Measurements from ENCODE around the gene CCDC187. TPM values are rescaled to one million over a fixed set of nuclear protein-coding genes. Genes with fewer than 3 reads are reported as not detected.

Gene CCDC187
- total RNA-seq, 1 donor from 2014 or later, result not detected

DNA sequence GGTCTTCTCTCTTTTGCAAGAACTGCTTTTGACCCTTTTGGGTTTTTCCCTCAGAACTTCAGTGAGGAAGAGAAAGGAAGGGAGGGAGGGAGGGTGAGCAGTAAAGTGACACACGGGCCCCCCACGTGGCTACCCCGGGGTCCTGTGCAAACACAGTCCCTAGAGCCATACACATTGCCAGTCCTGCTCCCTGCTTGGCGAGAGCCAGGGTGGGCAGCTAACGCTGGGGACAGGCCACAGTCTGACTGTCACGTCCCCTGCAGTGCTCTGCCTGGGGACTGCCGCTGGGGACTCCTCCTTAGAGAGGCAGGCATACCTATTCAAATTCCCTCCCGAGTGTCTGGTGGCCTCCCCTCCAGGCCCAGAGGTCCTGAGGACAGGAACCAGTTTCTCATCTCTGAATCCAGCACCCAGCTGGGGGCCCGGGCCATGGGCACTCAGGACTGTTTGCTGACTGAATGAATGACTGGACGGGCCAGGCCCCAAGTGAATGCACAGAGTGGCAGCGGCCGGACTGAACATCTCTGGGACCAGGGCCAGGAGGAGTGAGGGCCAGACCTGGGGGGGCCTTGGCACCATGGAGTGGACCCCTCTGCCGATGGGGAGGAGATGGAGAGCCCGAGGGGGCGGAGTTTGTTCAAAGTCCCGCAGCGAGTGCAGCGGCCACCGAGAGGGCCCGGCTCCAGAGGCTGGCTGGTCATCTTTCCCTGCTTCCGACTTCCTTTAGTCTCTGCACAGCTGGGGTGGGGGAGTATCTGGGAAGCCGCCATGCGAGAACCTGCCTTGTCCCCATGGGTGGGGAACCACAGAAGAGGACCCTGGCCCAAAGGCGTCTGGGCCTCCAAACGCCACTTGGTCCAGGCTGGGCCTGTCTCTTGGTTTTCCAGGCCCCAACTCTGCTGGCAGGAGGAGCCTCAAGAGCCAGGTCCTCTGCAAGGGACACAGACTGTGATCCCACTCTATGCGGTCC lies 5.8 kb downstream of the CCDC187 start:
- DNase-seq (ENCODE audit: low read depth, low spot score), result no peak

DNA sequence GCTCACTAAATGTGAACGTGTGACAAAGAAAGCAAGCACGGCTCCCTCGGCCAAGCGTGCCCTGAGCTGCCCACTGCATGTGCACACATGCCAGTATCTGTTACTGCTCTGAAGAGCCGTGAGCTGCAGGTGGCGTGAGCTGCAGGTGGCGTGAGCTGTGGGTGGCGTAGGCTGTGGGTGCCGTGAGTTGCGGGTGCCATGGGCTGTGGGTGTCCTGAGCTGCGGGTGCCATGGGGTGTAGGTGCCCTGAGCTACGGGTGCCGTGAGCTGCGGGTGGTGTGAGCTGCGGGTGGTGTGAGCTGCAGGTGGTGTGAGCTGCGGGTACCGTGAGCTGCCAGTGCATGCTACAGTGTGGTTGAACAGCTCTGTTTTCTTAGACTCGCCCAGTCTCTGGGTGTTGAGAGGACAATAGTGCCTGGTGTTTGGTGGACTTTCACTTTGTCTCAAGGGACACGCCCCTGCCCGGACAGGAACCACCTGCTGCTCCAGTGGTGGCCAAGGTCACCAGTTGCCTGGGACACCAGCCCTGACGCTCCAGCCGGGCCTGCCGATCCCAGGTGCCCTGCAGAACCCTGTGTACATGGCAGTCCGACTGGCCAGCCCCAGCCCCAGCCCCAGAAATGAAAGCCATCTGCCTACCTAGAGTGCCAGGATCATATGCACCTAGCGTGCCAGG lies 6.7 kb downstream of the CCDC187 start:
- DNase-seq (ENCODE audit: low read depth, low spot score), result no peak

DNA sequence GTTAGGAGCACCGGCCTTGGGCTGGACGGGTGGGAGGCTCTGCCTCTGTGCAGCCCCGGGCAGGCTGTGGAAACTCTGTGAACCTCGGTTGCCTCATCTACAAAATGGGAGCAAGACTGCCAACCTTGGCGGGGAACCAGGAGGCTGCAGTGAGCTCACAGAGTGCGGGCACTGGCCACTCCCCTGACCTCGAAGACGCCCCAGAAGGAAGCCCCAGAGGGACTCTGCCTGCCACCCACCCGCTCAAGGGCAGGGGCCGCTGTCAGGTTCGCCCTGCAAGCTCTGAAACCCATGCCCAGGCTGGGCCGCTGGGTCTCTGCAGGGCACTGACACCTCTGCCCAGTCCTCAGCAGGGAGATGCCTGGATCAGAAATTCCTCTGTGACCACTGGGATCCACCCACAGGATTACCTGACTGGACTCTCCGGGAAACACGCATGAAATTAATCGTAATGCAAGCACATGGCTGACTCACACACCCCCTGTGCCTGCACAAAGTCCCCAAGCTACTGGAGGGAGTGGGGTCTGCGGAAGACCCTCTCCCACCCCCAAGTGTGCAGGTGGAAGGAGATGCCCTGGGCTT lies 7.4 kb downstream of the CCDC187 start:
- DNase-seq (ENCODE audit: low read depth, low spot score), result no peak

DNA sequence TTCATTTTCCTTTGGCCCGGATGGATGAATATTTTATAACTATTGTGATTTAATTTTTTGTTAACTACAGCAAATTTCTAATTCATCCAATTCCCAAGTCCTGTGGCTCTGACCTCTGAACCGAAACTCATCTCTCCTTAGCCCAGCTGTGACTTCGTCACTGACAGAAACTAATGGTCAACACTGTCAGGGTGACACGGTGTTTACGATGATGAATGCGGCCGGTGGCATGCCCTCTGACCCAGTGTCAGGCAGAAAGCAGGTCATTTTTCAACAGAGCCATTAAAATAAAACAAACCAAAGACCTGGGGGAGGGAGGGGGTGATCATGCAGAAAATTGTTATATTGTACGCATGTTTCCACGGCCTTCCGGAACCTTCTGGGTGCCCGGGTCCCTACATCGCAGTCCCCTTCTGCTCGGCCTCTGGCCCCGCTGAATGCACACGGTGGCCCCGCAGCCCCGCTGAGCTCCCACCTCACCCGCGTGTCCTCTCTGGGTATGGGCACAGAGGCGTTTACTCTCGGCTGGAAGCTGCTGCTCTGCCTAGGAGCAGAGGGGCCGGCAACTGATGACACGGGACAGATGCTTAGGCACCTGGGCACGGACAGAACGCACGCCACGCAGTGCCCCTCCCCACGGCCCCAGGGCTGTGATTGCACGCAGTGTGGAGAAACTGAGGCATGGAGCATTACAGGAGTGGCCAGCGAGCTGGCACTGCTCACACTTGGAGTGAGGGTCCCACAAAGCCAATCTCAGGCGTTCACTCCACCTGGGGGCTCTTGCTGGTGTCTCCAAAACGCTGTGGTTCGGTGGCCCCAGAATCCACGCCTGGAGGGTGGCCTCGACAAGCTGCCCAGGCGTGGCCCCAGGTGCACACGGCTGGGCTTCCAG lies 8.1 kb downstream of the CCDC187 start:
- no peak for DNase-seq (ENCODE audit: low read depth, low spot score)

DNA sequence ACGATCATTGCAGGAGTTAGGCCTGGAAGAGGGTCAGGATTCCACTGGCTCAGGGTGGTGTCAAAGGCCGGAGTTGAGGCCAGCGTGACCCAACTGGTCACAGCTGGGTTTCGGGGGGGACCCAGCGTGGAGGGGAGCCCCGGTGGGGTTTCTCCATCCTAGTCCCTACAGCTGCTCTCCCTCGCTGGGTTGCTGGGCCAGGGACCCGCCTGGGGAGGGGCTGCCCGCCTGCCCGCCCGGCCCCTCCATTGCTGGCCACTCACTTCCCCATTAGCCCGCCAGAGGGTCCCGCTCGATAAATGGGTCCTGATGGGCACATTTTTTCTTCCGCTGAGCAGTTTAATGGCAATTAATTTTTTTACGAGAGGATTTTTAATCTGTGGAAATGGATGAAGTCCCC lies 8.8 kb downstream of the CCDC187 start:
- no peak for DNase-seq (ENCODE audit: low read depth, low spot score)

DNA sequence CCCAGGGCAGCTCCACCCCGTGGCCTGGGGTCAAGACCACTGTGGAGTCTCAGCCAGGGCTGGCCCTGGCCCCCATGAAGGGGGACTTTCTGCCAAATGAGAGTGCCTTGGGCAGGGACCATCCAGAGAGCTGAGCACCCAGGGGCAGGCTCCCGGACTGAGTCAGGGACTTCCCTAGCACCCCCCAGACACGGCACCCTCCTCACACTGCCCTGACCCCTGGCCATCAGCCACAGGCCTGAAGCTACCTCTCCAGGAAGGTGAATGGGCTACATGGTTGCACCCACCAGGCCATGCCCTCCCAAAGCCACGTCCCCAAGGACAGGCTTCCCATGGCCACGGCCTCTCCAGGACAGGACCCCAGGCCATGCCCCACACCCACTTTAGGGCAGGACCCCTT lies 9.5 kb downstream of the CCDC187 start:
- DNase-seq (ENCODE audit: low read depth, low spot score), result no peak

DNA sequence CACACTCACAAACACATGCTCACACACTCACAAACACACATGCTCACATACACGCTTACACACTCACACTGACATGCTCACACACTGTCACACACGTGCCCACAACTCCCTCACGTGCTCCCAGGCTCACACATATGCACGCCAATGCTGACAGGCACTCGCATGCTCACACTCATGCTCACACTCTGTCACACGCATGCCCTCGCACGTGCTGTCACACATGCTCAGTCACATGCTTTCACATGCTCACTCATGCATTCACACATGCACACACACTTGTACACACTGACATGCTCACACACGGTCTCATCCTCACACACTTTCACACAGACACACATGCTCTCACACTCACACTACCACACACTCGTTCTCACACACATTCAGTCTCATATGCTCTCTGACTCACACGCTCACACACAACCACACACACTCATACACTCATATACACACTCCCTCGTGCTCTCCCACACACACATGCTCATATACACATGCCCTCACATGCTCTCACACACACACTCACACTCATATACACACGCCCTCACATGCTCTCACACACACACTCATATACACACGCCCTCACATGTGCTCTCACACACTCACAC lies 10.3 kb downstream of the CCDC187 start:
- DNase-seq (ENCODE audit: low read depth, low spot score), result no peak

DNA sequence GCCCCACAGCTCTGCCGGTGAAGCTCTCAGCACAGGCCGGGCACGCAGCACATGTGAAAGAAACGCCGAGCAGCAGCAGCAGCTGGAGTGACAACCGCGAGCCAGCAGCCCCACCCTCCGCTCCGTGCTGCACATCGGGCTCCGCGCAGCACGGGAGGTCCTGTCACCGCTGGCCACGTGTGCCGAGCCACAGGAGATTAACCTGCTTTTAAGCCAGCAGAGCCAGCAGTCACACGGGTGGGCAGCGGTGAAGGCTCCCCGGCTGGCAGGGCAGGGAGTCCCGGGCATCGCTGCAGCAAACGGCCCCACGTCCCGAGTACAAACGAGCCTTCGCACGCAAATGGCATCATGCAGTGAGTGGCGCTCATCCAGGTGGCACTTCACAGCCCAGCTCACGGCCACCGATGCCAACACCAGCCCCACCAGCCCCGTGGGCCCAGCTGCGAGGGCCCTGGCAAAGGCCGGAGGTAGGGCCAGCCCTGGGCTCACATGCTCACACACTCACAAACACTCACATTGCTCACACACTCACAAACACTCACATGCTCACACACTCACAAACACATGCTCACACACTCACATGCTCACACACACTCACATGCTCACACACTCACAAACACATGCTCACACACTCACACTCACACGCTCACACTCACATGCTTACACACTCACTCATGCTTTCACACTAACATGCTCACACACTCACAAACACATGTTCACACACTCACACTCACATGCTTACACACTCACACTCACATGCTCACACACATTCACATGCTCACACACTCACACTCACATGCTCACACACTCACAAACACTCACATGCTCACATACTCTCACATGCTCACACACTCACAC lies 11.1 kb downstream of the CCDC187 start:
- no peak for DNase-seq (ENCODE audit: low read depth, low spot score)

DNA sequence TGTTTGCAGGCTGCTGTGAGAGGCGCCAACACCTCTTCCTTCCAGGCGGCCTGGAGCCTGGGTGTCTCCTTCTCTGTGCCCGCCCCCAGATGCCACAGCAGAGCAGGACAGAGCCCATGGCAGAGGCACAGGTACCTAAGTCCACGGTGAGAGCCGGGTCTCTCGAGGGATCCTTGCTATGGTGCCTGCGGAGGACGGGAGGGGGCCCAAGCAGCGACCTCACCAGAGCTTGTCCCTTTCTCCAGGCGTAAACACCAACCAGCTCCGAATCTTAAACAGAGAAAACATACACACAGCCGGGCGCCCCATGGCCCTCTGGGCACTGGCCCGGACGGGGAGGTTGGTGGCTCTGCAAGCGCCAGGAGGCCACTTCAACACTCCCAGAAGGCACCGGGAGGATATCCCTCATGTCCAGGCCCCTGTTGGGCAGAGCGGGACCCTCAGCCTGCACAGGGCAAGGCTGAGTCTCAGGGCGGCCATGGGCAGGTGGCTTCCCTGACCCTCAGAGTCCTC lies 11.8 kb downstream of the CCDC187 start:
- no peak for DNase-seq (ENCODE audit: low read depth, low spot score)

DNA sequence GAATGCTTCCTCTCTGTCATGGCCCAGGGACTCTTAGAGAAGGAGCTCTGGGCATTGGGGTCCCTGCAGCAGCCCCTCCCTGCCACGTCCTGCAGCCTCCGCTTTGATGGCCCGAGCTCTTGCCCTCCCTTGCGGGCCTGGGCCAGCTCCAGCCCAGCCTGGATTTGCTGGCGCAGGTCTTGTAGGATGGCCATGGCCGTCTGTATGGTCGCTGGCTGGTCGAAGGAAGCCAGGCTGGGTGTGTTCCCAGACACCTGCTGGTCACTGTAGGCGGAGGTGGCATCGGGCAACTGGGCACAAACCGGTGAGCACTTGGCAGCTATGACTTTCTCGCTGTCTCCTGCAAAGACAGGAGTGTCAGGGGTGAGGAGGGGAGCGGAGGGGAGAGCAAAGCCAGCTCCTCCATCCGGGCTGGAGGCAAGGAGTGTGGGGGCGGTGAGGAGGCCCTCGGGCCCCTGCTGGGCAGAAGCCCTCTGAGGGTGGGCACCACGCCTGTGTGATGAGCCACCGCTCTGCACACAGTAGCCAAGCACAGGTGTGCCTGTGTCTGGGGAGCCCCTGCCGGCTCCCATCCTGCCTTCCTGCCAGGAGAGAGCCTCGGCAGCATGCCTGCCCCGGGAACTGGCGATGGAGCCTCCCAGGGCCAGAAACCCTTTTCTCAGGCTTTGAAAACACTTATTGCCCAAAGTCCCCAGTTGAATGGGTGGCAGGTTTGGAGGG lies 12.4 kb downstream of the CCDC187 start:
- DNase-seq (ENCODE audit: low read depth, low spot score), result no peak

DNA sequence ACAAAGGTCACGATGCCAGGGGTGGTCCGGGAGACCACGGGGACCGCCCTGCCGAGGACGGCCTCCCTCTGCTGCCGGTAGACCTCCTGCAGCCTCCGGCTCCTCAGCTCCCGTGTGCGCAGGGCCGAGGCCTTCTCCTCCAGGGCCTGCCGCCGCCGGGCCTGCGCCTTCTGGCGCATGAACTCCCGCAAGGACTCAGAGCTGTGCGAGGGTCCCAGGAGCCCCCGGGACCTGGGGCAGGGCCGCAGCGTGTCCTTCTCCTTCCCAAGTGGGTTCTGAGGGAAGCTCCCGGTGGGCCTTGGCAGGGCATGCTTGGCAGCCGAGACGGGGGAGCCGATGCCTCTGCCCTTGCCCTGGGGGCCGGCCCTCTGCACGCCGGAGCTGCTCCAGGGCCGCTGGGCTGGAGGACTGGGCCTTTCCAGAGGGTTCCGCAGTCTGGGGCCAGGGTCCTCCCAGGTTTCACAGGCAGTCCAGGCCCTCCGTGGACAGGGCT lies 13.3 kb downstream of the CCDC187 start:
- DNase-seq (ENCODE audit: low read depth, low spot score), result no peak

DNA sequence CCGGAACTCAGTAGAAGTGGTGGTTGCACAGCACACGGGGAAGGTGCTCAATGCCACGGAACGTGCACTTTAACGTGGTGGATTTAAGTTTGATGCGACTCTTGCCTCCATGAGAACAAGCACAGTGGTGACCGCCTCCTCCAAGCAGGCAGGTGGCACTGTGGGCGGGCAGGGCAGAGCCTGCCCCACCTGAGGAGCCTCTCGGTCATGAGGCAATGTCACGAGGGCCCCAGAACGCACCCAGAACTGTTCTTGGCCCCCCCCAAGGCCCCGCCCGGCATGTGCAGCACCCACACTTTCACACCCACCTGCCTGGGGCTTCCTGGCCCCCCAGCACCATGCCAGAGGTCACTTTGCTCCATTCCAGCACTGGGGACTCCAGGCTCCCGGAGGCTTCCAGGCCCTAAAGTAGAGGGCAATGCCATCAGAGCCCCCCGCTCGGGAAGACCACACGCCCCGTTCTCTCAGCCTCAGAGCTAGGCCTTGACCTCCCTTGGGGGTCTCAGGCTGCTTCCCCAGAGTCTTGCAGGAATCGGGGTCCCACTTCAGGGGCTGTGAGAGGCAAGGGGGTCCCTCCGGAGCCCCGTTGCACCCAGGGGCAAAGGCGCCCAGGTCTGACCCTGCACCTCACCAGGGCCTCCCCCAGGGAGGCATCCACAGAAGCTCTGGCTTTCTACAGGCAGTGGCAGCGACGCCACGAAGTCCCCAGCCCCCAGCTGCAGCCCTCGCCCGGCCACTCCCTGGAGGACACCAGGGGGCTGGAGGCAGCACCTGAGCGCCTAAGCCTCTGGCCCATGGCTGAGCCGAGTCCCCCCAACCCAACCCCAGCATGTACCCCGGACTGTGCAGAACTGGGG lies 14.0 kb downstream of the CCDC187 start:
- DNase-seq (ENCODE audit: low read depth, low spot score), result no peak

DNA sequence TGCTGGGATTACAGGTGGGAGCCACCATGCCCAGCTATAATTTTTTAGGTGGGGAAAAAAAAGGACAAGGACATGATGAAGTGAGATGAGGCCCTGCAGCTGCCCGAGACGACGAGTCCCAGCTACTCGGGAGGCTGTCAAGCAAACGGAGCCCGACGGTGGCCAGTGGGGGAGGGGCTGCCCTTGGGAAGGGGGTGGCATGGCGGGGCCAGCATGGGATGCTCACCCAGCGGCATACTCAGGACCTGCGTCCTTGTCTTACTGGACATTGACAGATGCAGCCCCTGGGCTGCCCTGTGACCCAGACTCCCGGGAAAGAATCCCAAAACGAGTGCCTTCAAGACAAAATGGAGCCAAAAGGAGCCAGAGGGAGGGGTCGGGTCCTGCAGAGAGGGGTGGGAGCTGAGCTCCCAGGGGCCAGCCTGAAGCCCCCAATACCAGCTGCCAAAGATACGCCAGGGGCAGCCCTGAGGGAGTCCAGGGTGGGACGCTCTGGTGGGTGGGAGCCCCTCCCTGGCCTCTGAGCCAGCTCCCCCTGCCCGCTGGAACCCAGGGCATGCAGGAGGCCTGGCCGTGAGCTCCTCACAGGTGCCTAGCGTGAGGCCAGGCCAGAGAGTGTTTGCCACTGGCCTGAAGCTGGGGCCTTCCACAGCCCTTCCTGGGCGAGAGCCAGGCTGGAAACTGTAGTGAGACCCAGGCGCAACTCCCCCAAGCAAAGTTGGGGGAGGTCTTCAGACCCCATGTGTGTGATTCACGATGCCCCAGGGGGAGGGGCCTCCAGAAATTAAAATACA lies 15.7 kb downstream of the CCDC187 start:
- no peak for DNase-seq (ENCODE audit: low read depth, low spot score)

DNA sequence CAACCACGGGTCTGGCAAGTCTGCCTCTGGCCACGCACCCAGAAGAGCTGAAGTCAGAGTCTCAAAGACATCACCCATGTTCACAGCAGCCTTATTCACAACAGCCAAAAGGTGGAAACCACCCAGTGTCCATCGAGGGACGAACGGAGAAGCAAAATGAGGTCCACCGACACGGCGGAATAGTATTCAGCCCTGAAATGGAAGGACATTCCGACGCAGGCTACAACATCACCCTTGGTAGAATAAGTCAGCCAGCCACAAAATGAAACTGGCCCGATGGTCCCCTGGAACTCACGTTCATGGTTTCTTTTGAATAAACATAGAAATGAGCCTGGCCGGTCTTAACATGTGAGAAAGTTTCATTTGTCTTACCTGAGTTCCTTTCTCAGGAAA lies 16.9 kb downstream of the CCDC187 start:
- DNase-seq (ENCODE audit: low read depth, low spot score), result no peak

DNA sequence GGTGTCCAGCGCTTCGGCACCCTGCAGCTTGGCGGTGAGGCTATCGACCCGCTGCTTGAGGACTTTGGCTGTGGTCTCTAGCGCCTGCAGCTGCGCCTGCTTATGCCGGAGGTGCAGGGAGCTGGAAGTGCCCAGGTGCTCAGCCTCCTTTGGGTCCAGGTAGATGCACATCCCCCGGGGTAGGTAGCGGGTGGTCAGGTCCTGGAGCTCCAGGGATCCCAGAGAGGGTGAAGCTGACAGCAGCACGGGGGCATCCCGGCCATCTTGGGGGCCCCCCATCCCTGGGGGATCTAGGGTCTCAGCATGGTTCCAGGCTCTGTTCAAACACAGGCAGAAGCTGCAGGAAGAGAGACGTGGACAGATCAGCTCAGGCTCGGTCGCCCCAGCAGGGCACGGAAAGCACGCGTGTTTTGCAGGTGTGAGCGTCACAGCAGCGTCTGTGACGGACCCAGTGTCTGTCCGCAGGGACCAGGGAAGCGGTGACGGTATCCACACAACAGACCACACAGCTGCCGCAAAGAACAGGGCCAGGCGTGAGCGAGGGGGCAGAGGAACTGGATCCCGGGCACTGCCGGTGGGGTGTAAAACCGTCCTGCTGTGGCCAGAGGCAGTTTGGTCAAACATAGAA lies 17.4 kb downstream of the CCDC187 start:
- no peak for DNase-seq (ENCODE audit: low read depth, low spot score)

DNA sequence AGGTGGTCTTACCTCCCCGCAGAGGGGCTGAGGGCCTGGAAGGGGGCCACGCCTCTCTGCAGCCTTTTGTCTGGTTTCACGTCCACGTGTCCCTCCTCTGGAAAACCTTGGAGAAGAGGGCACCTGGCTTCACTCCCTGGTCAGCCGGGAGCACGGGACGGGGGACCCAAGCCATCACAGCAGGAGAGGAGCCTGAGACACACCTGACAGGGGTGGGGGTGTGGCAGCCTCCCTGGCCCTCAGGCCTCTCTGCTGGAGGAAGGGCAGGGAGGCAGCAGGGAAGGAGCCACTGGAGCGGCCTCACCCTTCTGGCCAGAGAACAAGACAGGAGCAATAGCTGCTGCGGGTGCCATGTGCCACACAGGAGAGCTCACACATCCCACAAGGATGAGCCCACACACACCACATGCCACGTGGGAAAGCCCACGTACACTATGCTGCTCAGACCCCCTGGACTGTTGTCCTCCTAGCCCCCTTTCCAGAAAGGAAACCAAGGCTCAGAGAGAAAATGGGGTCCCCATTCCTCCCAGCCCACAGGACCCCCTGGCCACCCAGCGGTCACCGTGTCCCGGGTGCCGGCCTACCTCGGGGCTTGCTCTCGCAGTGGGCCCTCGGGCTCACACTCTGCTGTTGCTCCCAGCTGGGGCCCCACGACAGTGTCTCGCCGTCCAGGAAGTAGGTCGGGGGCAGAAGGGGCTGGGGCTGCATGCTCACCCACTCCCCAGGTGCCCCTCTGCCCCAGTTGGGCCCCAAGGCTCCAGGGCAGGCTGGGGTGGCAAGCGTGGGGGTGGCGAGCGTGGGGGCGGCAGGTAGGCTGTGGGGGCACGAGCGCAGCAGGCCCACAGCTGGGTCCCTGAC lies 18.2 kb downstream of the CCDC187 start:
- no peak for DNase-seq (ENCODE audit: low read depth, low spot score)

Data from pulmonary artery endothelial cell (primary cell).